Stimulated activated CD4-positive, alpha-beta T cell treated with anti-CD3 and anti-CD28 coated beads, Interleukin-1b, Interleukin-23, amount 100 ng/mL, for 24 hours (primary cell): ENCODE results near the gene ADCY6.

Source experiments
- DNase-seq, 4 experiments: peaks; one replicate each; pipeline ENCODE4 v3.0.0-alpha.2; 2020; ENCODE audit warnings: low read depth in 4 of 4, low spot score in 1 of 4

ADCY6 gene

GRCh38 chr12:48816143-48816854, 27.4 kb upstream of the ADCY6 start:
- no peak for DNase-seq

DNA sequence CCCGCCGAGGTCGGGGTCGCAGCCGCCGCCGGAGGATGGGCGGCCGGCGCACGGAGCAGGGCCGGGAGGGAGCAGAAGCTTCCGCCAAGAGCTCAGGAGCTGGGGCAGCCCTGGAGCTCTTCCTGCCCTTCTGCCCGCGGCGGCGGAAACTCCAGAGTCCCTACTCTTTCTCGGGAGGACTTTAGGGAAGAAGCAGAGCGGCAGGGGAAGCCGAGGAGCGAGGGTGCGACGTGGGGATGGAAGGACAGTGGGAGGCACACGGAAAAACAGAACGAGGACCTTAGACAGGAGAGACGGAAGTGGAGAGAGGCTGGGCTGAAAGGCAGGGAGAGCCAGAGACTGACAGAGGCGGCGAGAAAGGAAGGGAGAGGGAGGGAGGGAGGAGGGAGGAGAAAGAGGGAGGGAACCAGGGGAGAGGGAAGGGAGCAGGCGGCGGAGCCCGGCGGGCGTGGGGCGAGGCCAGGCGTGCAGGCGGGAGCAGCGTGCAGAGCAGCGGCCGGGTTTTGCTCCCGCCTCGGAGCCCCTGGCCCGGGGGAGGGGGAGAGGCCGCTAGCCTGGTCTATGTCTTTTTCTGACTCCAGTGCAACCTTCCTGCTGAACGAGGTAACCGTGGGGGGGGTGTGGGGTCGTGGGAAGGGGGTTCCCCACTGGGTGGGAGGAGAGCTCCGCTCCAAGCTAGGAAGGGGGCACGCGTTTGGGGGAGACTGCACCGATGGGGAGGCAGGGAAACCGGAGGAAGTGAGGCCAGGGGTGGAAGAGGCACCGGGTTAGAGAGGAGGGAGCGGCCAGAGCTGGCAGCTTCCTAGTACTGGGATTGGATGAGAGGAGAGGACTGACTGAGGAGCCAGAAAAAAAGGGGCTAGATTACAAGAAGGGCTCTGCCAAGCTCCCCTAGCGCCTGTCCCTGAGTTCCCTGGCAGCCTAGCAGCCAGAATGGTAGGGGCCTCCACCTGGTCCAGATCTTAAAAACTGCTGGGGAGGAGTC, 26.5 kb upstream of the ADCY6 start:
- peak in 1 of 4 experiments; percentile 10 for DNase-seq

DNA sequence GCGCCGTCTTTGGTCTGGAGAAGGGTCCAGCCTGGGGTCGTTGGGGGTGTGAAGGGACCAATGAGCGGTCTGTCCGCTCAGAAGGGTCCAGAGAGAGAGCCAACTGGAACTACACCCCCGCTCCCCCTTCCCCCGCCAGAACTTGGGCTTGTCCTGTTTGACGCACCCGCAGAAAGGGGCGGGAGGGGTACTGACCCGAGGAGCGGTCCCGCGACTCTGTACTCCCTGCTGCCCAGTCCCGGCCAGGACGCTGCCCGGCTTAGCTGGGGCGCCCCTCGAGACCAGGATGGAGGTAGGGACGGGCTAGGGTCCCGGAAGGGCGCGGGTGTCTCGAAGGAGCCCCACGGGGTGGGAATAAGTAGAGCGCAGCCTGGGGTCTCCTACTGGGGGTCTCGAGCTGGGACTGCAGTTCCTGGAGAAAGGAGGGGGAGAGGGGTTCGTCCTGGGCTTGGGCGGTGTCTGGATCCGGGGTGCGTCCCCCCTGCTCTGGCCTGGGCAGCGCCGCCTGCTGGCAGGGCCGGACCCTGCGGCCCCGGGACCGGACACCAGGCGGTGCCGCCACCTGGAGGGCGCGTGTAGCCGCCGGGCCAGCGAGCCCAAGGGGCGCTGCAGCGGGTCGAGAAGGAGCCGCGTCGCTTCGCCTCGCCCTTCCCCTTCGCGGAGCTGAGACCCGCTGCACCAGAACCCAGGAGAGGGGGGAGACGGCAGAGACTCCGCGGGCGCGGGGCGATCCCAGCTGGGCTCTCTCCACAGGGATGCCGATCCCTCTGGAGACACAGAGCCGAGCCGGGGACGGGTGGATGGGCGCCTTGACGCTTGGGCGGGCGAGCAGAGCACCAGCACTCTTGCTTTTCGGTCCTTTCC, 25.6 kb upstream of the ADCY6 start:
- DNase-seq: peak; percentile 42 to 72 (median 54)

DNA sequence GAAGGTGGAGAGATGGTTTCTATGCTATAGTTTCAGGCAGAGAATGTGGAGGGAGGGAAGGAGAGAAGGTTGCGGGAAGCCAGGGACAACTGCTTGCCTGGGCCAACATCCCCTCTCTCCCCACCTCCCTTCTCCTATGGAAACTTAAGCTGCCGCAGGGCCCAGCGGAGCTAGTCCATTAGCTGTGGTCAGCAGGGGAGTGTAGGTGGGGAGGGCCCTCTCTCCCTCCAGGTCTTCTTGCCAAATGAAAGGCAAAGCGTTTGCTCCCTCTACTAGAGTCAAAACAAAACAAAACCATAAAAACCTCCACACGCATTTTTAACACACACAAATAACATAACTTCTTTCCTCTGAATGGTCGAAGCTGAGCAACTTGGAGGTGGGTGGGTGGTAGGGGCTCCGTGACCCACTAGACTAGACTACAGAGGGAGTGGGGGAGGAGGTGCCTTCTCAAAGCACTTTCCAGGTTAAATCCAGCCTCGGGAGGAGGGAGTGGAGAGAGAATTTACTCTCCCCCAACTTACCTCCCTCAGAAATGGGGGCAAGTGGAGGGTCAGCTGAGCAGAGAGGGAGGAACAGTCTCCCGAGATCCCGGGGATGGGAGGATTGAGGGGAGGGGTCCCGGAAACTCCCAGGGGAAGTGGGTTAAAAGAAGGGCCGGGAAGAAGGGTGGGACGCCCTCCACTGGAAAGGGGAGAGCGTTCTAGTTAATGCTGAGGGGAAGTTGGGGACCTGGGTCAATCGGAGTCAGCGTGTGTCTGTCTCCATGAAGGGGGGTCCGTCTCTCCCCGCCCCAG, 24.8 kb upstream of the ADCY6 start:
- DNase-seq: no peak

DNA sequence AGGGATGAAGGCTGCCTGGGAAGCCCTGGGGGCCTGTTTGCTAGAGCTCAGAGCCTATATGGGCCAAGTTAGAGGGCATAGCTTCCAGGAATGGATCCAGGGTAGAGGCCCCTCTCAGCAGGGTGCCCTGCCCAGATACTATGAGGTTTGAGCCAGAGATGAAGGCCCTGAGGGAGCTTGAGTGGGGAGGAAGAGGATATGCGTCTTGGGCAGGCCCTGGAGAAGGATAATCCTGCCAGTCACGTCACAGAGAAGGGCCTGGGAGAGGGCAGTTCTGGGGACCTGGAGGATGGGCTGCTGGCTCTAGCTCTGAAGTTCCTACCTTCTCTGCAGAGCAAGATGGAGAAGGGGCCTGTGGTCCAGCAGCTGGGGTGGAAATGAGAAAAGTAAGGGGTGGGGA, 23.5 kb upstream of the ADCY6 start:
- no peak for DNase-seq

- DNase-seq: no peak
Measured at GRCh38 chr12:48811437-48812090, 22.7 kb upstream of the ADCY6 start.

DNA sequence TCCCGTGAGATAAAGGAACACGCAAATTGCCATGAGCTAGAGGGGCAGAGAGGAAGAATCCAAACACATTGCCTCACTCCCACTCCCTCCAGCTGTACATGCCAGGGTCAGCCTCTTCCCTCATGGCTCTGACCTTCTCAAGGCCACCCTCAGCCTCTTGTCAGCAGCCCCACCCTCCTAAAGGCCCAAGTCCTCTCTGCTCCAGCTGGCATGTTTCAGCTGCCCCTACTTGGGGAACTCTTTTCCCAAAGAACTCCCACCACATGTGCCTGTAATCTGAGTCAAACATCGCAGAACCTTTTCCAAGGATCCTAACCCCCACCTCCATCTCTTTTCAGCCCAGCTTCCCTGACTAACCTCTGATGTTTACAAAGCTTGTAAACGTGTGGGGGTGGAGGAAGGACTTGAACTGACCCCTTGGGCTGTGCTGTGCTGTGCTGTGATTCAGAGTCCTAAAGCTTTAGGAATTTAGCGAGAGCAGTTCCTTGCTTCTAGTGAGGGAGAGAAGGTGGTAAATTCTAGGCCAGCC, 22.1 kb upstream of the ADCY6 start:
- no peak for DNase-seq

- no peak for DNase-seq
Measured at GRCh38 chr12:48807981-48808380, 19.1 kb upstream of the ADCY6 start.

- DNase-seq: no peak
Measured at GRCh38 chr12:48803675-48804074, 14.8 kb upstream of the ADCY6 start.

DNA sequence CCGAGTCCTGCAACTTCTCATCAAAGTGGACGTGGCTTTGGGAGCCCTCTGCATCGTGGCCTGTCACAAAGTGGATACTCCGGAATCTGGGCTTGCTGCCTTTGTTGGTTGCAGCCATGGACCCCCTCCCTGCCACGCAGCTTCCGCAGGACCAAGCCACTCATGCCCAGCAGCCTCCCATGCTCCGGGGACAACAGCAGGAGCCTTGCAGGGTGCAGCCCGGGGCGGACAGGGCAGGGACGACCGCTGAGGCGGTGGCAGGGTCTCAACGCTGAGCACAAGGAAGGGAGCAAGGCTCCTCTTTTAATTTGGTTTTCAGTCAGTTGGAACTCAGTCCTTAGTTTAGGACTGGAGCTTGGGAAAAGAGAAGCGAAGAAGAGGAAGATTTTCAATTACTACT, 12.1 kb upstream of the ADCY6 start:
- no peak for DNase-seq

DNA sequence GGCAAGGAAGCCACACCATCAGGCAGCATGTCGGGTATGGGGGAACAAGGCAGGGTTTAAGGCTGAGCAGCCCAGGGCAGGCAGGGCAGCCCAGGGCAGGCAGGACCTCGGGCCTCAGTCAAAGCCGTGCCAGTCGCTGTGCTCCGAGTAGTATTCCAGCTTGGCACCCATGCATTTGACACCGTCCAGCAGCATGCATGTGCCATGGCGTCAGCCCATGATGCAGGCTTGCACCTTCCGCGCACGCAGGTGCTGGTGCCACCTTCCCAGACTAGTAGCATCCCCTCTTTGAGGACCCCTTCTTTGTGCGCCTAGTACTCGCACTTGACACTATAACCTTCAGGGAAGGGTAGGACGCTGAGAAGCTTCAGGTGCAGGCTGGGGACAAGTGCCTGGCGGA, 11.6 kb upstream of the ADCY6 start:
- no peak for DNase-seq

- no peak for DNase-seq
Measured at GRCh38 chr12:48796976-48797375, 8.1 kb upstream of the ADCY6 start.

DNA sequence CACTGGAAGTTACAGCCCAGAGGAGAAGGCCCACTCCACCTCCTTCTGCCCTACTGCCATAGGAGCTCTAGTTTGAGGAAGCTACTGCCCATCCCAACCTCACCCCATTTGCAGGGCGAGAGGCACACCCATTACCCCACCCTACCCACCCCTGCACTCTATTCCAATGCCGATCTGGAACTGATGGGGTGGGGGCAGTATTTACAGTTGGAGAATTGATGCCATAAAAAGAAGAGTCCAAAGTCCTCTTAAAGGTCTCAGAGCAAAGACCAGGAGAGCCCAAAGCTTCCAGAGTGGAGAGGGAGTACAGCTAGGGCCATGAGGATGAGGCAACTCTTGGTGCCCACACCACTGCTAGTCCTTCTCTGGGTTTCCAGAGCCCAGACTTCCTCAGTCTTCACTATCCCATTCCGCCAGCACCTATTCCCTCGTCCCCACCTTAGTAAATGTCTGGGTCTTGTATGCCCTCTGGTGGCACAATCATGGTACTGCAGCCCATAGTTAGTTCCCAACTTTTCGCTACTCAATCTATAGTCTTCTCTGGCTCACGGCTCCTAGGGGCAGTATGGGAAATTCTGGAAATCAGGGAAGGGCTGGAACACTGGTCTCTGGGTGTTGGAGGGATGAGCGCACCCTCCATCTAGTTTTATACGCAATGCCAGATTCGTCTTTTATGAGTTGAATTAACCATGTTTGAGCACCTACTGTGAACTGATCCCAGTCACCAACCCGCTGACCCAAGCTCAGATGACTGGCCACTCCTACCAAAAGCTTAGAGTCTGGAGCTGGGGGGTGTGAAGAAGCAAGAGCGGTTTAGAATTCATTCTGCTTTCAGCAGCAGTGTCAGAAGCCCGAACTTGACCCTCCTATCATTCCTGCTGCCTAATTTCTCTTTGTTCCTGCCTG, 6.9 kb upstream of the ADCY6 start:
- peak in 2 of 4 experiments; percentile 22 to 33 for DNase-seq

- DNase-seq: no peak
Measured at GRCh38 chr12:48794870-48795269, 6.0 kb upstream of the ADCY6 start.

DNA sequence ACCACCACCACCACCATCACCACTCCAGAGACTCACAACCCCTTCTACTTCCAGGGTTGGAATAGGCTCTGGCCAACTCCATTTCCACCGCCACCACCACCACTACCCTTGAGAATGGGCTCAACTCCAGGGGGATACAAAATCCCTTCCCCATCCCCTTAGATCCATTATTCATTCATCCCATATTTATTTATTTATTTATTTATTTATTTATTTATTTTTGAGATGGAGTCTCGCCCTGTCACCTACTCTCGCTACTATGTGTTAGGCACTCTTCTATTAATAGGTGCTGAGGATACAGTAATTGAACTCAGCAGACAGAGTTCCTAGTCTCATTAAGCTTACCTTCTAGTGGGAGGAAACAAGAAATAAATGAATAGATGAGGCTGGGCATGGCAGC, 4.8 kb upstream of the ADCY6 start:
- DNase-seq: no peak

- DNase-seq: no peak
Measured at GRCh38 chr12:48789858-48790326, 1.0 kb upstream of the ADCY6 start.

GRCh38 chr12:48788524-48788853, 400 bp downstream of the ADCY6 start:
- no peak for DNase-seq

DNA sequence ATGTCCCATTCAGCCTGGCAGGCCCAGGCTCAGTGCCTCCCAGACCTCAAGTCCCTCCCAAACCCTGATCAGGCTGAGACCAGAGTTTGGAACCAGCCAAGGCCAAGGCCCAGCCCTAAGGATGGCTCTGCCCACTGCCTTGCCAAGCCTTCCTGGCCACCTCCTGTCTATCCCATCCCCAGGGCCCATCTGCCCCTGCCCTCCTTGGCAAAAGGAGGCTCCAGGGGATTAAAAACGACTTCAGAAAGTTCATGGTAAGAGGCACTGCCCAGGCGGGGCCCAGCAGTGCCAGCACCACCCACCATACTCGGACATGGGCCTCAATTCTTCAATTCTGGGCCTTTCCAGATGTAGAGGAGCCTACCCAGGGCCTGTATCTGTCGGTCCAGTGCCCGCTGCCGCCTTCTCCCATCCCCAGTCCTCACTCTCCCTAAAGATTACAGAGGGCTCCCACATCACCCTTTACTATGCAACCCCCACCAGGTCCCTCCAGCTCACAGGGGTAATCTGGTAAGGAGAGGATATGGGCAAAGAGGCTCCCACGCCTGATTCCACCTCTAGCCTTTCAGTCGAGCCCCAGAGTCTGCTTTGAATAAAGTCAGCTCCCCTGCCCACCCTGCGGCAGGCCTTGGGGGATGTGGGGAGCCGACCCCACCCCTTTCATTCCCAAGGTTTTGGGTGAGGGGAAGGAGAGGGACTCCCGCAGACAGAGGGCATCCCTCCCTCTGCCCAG, 932 bp downstream of the ADCY6 start:
- no peak for DNase-seq
